MM.1S (cell line): ENCODE results near the gene SLC30A4.

Experiments used
- CTCF ChIP-seq: fragments of 300-600 bp; sonication (generic); IDR thresholded peaks from 2 replicates; pipeline ENCODE4 v1.5.1; 2016; ENCODE audit warnings: antibody characterized with exemption, low read length, mixed read lengths
- EZH2 ChIP-seq: fragments of 300-600 bp; sonication (generic); optimal IDR thresholded peaks from 2 replicates; pipeline ENCODE3; 2017; ENCODE audit warnings: low read depth, mild to moderate bottlenecking, antibody characterized with exemption, low read length, mixed read lengths
- EZH2phosphoT487 ChIP-seq: fragments of 300-600 bp; sonication (generic); IDR thresholded peaks from 2 replicates; pipeline ENCODE4 v1.6.1; 2018; ENCODE audit warnings: antibody characterized with exemption, low read length

- TF ChIP-seq CTCF (no peak), EZH2 (no peak), EZH2phosphoT487 (no peak)
These were observed 7.1 kb upstream of the SLC30A4 start for GRCh38 chr15:45529613-45530012.
